Neuronal stem cell (in vitro differentiated cells): ENCODE data around the gene CACNB3.

Source experiments
- DNase-seq: peaks from one replicate; pipeline ENCODE4 v3.0.0-alpha.2; 2013; ENCODE audit warnings: low spot score
- H2AFZ ChIP-seq: one replicate; pipeline ENCODE4 v1.6.1; 2013; ENCODE audit warnings: mild to moderate bottlenecking, low read length, inconsistent platforms
- H2AK5ac ChIP-seq: 2 replicates; pipeline ENCODE4 v1.6.1; 2013; ENCODE audit warnings: low read depth, mild to moderate bottlenecking, inconsistent platforms, low read length, moderate library complexity, mixed read lengths
- H2BK120ac ChIP-seq: 2 replicates; pipeline ENCODE4 v1.6.1; 2013; ENCODE audit warnings: low read depth, mild to moderate bottlenecking, inconsistent platforms, low read length, moderate library complexity, mixed read lengths
- H2BK12ac ChIP-seq: one replicate; pipeline ENCODE4 v1.6.1; 2013; ENCODE audit warnings: low read length, inconsistent platforms
- H2BK15ac ChIP-seq: 2 replicates; pipeline ENCODE4 v1.6.1; 2013; ENCODE audit warnings: mild to moderate bottlenecking, low read length, inconsistent platforms, mixed read lengths
- H2BK5ac ChIP-seq: one replicate; pipeline ENCODE4 v1.6.1; 2013; ENCODE audit warnings: inconsistent platforms, mild to moderate bottlenecking, low read length, moderate library complexity
- H3K14ac ChIP-seq: one replicate; pipeline ENCODE4 v1.6.1; 2013; ENCODE audit warnings: low read length, inconsistent platforms
- H3K18ac ChIP-seq: 2 replicates; pipeline ENCODE4 v1.6.1; 2013; ENCODE audit warnings: low read length, inconsistent platforms
- H3K23ac ChIP-seq: 2 replicates; pipeline ENCODE4 v1.6.1; 2013; ENCODE audit warnings: low read depth, mild to moderate bottlenecking, mixed read lengths, low read length, inconsistent platforms; ENCODE audit not compliant: poor library complexity
- H3K27ac ChIP-seq: replicated peaks from 3 replicates; pipeline ENCODE4 v1.5.1; 2013; ENCODE audit warnings: low read length, inconsistent platforms
- H3K27me3 ChIP-seq, 3 experiments: 2 replicates each; pipeline ENCODE4 v1.6.1; 2013; ENCODE audit warnings: low read length in 3 of 3, mild to moderate bottlenecking in 2 of 3, inconsistent platforms in 1 of 3, low read depth in 1 of 3, mixed read lengths in 1 of 3, moderate library complexity in 1 of 3; ENCODE audit not compliant: control insufficient read depth in 3 of 3, insufficient read depth in 3 of 3
- H3K36me3 ChIP-seq, 2 donors: replicated peaks in 1 of 2; 2 replicates each; pipeline ENCODE4 v1.6.1; 2013; ENCODE audit warnings: low read length in 2 of 2; ENCODE audit not compliant: control insufficient read depth in 2 of 2, insufficient read depth in 2 of 2
- H3K4ac ChIP-seq: 2 replicates; pipeline ENCODE4 v1.6.1; 2013; ENCODE audit warnings: inconsistent platforms, mild to moderate bottlenecking, low read length, moderate library complexity
- H3K4me1 ChIP-seq, 2 donors: 1 replicate in 1 of 2; 2 replicates in 1 of 2; pipeline ENCODE4 v1.6.1; 2013; ENCODE audit warnings: low read length in 2 of 2, low read depth in 1 of 2; ENCODE audit not compliant: control insufficient read depth in 2 of 2, insufficient read depth in 1 of 2
- H3K4me2 ChIP-seq: one replicate; pipeline ENCODE4 v1.6.1; 2013; ENCODE audit warnings: mild to moderate bottlenecking, low read length, inconsistent platforms; ENCODE audit not compliant: insufficient read depth, poor library complexity, severe bottlenecking
- H3K4me3 ChIP-seq, 2 donors: 2 replicates each; pipeline ENCODE4 v1.5.1; 2013; ENCODE audit warnings: low read length in 2 of 2, mild to moderate bottlenecking in 2 of 2, inconsistent platforms in 1 of 2, moderate library complexity in 1 of 2
- H3K79me1 ChIP-seq: one replicate; pipeline ENCODE4 v1.6.1; 2013; ENCODE audit warnings: low read depth, mild to moderate bottlenecking, inconsistent platforms, low read length, moderate library complexity
- H3K9ac ChIP-seq: one replicate; pipeline ENCODE4 v1.6.1; 2013; ENCODE audit warnings: mild to moderate bottlenecking, low read depth, low read length, inconsistent platforms; ENCODE audit not compliant: poor library complexity
- H3K9me3 ChIP-seq, 2 donors: replicated peaks in 1 of 2; 2 replicates each; pipeline versions ENCODE3 to v1.6.1; 2013; ENCODE audit warnings: low read length in 2 of 2, mild to moderate bottlenecking in 2 of 2, inconsistent platforms in 1 of 2, low read depth in 1 of 2, mixed read lengths in 1 of 2, moderate library complexity in 1 of 2; ENCODE audit not compliant: control insufficient read depth in 2 of 2, insufficient read depth in 1 of 2
- H4K8ac ChIP-seq: one replicate; pipeline ENCODE4 v1.6.1; 2013; ENCODE audit warnings: low read depth, mild to moderate bottlenecking, inconsistent platforms, low read length, moderate library complexity
- H4K91ac ChIP-seq: one replicate; pipeline ENCODE4 v1.6.1; 2013; ENCODE audit warnings: low read length, low read depth, mild to moderate bottlenecking, inconsistent platforms; ENCODE audit not compliant: poor library complexity
- WGBS, 2 donors: extraction: QIAGEN DNeasy Blood & Tissue Kit; methylation state at CpG; one replicate each; pipeline ENCODE4 v1.1.7; 2013; ENCODE audit warnings: missing lambda C conversion rate in 2 of 2, mixed read lengths in 1 of 2; ENCODE audit not compliant: insufficient read length in 2 of 2, insufficient replicate concordance in 1 of 2; ENCODE audit errors: extremely low coverage in 2 of 2; 5-methylcytosine and 5-hydroxymethylcytosine counted together

Gene CACNB3

GRCh38 chr12:48824112-48824511 is 5.8 kb downstream of the CACNB3 start:
- H4K91ac ChIP-seq: no peak overlapping the region
- no peak for DNase-seq
- no peak overlapping the region for H2BK5ac ChIP-seq
- H3K23ac ChIP-seq: no peak overlapping the region
- WGBS, 2 donors: 100% methylated on average over 1 of the region's 12 CpGs; no CpG with 5 or more reads in 1 of the 2 donors
- H3K18ac ChIP-seq: no peak overlapping the region
- no peaks in the 10 kb centered on the region for H3K27me3 ChIP-seq
- no peak overlapping the region for H2BK120ac ChIP-seq
- no peaks in the 10 kb centered on the region for H3K79me1 ChIP-seq
- H3K4me2 ChIP-seq: no peak overlapping the region
- H2BK12ac ChIP-seq: no peak overlapping the region
- no peak overlapping the region for H3K14ac ChIP-seq
- no peak overlapping the region for H3K27ac ChIP-seq
- H3K4me3 ChIP-seq: no peak overlapping the region
- H2AK5ac ChIP-seq: no peak overlapping the region
- peaks cover 43 to 71% of the 10 kb centered on the region in 2 donors for H3K36me3 ChIP-seq
- H3K9ac ChIP-seq: no peak overlapping the region
- no peak overlapping the region for H3K4ac ChIP-seq
- no peak overlapping the region for H4K8ac ChIP-seq
- H2AFZ ChIP-seq: no peak overlapping the region
- H3K4me1 ChIP-seq: peaks cover under 1 to 12% of the 10 kb centered on the region in 2 donors
- no peaks in the 10 kb centered on the region for H3K9me3 ChIP-seq
- H2BK15ac ChIP-seq: no peak overlapping the region

- Histone ChIP-seq H4K91ac (no peak overlapping the region), H3K9me3 (no peaks in the 10 kb centered on the region), H3K9ac (no peak overlapping the region), H2BK15ac (no peak overlapping the region), H2BK5ac (no peak overlapping the region), H3K23ac (peak overlapping the region; percentile 37), H3K36me3 (peaks cover 51 to 78% of the 10 kb centered on the region in 2 donors), H3K4ac (no peak overlapping the region), H2BK120ac (no peak overlapping the region), H2AFZ (no peak overlapping the region), H3K27me3 (no peaks in the 10 kb centered on the region), H3K4me3 (no peak overlapping the region), H2AK5ac (no peak overlapping the region), H2BK12ac (no peak overlapping the region), H4K8ac (peak overlapping the region; percentile 54), H3K4me2 (no peak overlapping the region), H3K79me1 (no peaks in the 10 kb centered on the region), H3K27ac (no peak overlapping the region), H3K18ac (no peak overlapping the region), H3K14ac (peak overlapping the region; percentile 25), H3K4me1 (peaks cover 0 to 5% of the 10 kb centered on the region in 2 donors)
- DNase-seq: no peak
- no CpG with 5 or more reads among the region's 4 CpGs for WGBS, 2 donors
These were observed 6.6 kb downstream of the CACNB3 start for GRCh38 chr12:48824905-48825304.

GRCh38 chr12:48826209-48826855 is 8.0 kb downstream of the CACNB3 start:
- Histone ChIP-seq H2BK5ac (no peak overlapping the region), H2AK5ac (no peak overlapping the region), H2BK12ac (no peak overlapping the region), H2AFZ (no peak overlapping the region), H3K18ac (no peak overlapping the region), H3K4me3 (peak overlapping the region in 1 of 2 donors; percentile 26), H4K91ac (no peak overlapping the region), H3K79me1 (no peaks in the 10 kb centered on the region), H3K9ac (no peak overlapping the region), H3K4ac (no peak overlapping the region), H2BK120ac (no peak overlapping the region), H3K27me3 (no peaks in the 10 kb centered on the region), H3K4me2 (no peak overlapping the region), H4K8ac (no peak overlapping the region), H3K14ac (no peak overlapping the region), H3K4me1 (no peaks in the 10 kb centered on the region), H2BK15ac (no peak overlapping the region), H3K9me3 (no peaks in the 10 kb centered on the region), H3K23ac (no peak overlapping the region), H3K36me3 (peaks cover 65 to 87% of the 10 kb centered on the region in 2 donors), H3K27ac (no peak overlapping the region)
- DNase-seq: no peak
- no CpG with 5 or more reads among the region's 15 CpGs for WGBS, 2 donors

- Histone ChIP-seq H3K27ac (no peak overlapping the region), H3K4me2 (no peak overlapping the region)
These were observed 8.7 kb downstream of the CACNB3 start for GRCh38 chr12:48827026-48827425.

More at GRCh38 chr12:48827026-48827425, 8.7 kb downstream of the CACNB3 start:
- Histone ChIP-seq H2AFZ (no peak overlapping the region), H3K9me3 (no peaks in the 10 kb centered on the region), H3K4me3 (no peak overlapping the region), H2BK5ac (no peak overlapping the region), H4K91ac (no peak overlapping the region), H2BK120ac (no peak overlapping the region), H3K36me3 (peaks cover 72 to 92% of the 10 kb centered on the region in 2 donors), H2AK5ac (no peak overlapping the region), H2BK12ac (no peak overlapping the region), H3K4me1 (no peaks in the 10 kb centered on the region), H3K18ac (no peak overlapping the region), H2BK15ac (no peak overlapping the region), H3K27me3 (no peaks in the 10 kb centered on the region), H3K4ac (no peak overlapping the region), H3K14ac (no peak overlapping the region), H3K23ac (no peak overlapping the region), H4K8ac (no peak overlapping the region), H3K79me1 (no peaks in the 10 kb centered on the region), H3K9ac (no peak overlapping the region)
- WGBS, 2 donors: no CpG with 5 or more reads among the region's 8 CpGs
- no peak for DNase-seq
